OCI-LY3 (cell line): Measurements from ENCODE around the gene PTK6.

Experiments
- H2AFZ ChIP-seq: fragments of 200-600, 300-600 bp; shearing (Covaris generic); 2 replicates; pipeline ENCODE4 v1.6.0; 2014; ENCODE audit warnings: antibody characterized with exemption, low read depth, low read length
- H3K27ac ChIP-seq: fragments of 200-600, 300-600 bp; sonication (generic); 2 replicates; pipeline ENCODE4 v1.5.1; 2014; ENCODE audit warnings: mild to moderate bottlenecking, low read length, moderate library complexity, mixed read lengths
- H3K27me3 ChIP-seq: fragments of 200-600, 300-600 bp; sonication (generic); 2 replicates; pipeline ENCODE4 v1.6.1; 2014; ENCODE audit warnings: low read depth, low read length, mixed read lengths
- H3K36me3 ChIP-seq: fragments of 200-600, 300-600 bp; sonication (generic); replicated peaks from 2 replicates; pipeline ENCODE3; 2014; ENCODE audit warnings: low read depth, low read length, mixed read lengths
- H3K4me1 ChIP-seq: fragments of 300-600, 200-600 bp; sonication (generic); 2 replicates; pipeline ENCODE4 v1.6.1; 2014; ENCODE audit warnings: low read length, mixed read lengths
- H3K4me2 ChIP-seq: fragments of 200-600, 300-600 bp; sonication (generic); 2 replicates; pipeline ENCODE4 v1.6.1; 2014; ENCODE audit warnings: low read length, mixed read lengths
- H3K4me3 ChIP-seq: fragments of 300-600, 200-600 bp; sonication (generic); 2 replicates; pipeline ENCODE4 v1.5.1; 2014; ENCODE audit warnings: antibody characterized with exemption, mild to moderate bottlenecking, low read length, moderate library complexity
- H3K79me2 ChIP-seq: fragments of 300-600, 200-600 bp; shearing (Covaris generic); 2 replicates; pipeline ENCODE4 v1.6.1; 2014; ENCODE audit warnings: mild to moderate bottlenecking, low read length, mixed read lengths
- H3K9ac ChIP-seq: fragments of 300-600, 200-600 bp; shearing (Covaris generic); 2 replicates; pipeline ENCODE4 v1.6.0; 2014; ENCODE audit warnings: mild to moderate bottlenecking, low read length, moderate library complexity
- H3K9me3 ChIP-seq: fragments of 200-600, 300-600 bp; shearing (Covaris generic); 2 replicates; pipeline ENCODE4 v1.6.1; 2014; ENCODE audit warnings: low read length, mixed read lengths; ENCODE audit not compliant: insufficient read depth
- H4K20me1 ChIP-seq: fragments of 200-600, 300-600 bp; sonication (generic); 2 replicates; pipeline ENCODE4 v1.6.1; 2016; ENCODE audit warnings: low read length, mixed read lengths; ENCODE audit not compliant: insufficient read depth
- CTCF ChIP-seq: fragments of 200-600, 300-600 bp; sonication (generic); IDR thresholded peaks from 2 replicates; pipeline ENCODE4 v1.5.1; 2014; ENCODE audit warnings: antibody characterized with exemption, low read length, low read depth
- EZH2phosphoT487 ChIP-seq: fragments of 200-600 bp; shearing (Covaris generic); IDR thresholded peaks from 2 replicates; pipeline ENCODE4 v1.6.1; 2018; ENCODE audit warnings: antibody characterized with exemption, mixed run types, low read depth

The PTK6 gene

DNA sequence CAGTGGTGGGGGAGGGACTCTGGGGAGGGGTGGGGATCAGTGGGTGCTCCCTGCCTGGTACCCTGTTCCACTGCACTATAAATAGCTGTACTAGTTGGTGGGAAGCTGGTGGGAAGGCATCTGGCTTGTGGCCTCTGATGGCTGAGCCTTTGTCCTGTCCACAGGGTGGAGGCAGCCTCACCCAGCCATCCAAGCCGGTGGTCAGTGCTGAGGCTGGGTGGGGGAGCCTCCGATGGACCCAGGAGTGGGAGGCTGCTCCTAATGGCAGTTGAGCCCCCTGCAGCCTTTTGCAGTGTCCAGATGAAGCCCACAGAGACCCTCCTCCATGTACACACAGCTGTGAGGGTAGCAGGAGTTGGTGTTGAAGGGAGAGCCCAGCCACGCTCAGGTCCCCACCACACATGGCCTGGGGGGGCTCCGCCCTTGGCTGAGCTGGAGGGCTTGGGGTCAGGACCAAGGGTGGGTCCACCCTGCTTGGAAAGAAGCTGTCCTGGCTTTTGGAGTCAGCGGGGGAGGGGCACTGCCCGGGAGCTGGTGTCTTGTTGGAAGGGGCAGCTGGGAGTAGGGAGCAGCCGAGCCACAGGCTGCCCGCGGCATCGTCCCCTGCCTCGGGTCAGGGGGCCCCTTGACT is 14.1 kb downstream of the PTK6 start:
- no peak overlapping the region for H3K9ac ChIP-seq
- H3K4me1 ChIP-seq: no peaks in the 10 kb centered on the region
- no peak overlapping the region for H2AFZ ChIP-seq
- TF ChIP-seq EZH2phosphoT487: no peak
- no peak for TF ChIP-seq CTCF
- H3K36me3 ChIP-seq: no peaks in the 10 kb centered on the region
- H3K27me3 ChIP-seq: peaks cover 12% of the 10 kb centered on the region
- no peak overlapping the region for H3K4me3 ChIP-seq
- H3K79me2 ChIP-seq: no peaks in the 10 kb centered on the region
- H3K4me2 ChIP-seq: no peak overlapping the region
- no peak overlapping the region for H3K27ac ChIP-seq
- H3K9me3 ChIP-seq: peaks cover 4% of the 10 kb centered on the region; the same call in 1 of the 2 replicates
- H4K20me1 ChIP-seq: no peaks in the 10 kb centered on the region

DNA sequence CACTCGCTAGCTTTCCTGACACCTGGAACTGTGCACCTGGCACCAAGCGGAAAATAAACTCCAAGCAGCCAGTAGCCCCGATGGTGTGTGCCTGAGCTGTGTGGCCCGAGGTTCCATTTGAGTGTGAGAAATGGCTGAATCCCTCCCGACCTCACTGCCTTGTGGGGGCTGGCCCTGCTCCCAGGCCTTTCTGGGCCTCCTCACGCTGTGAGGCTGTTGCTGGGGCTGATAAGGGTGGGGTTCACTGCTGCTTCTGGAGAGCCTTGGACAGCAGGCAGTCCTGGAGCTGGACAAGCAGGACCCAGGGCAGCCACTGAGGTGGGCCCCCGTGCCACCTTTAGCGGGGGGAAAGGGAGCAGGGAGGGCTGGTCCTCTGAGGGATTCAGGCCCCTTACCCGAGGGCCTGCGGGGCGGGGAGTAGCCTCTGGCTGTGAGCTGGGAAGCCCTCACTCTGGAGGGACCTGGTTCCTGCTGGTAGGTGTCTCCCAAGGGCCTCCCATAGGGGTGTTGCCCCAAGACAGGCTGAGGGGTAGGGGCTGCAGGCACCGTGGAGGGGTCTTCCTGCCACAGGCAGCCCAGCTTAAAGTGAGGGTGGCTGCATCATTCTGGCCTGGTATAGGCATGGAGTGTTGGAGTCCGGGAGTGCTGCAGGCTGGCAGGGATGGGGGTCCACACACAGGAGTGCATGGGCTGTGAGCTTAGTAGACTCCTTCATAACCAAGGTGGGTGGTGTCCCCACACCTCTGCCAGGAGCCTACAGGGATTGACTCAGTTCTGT is 14.9 kb downstream of the PTK6 start:
- H3K9ac ChIP-seq: no peak overlapping the region
- no peak overlapping the region for H3K27ac ChIP-seq
- no peaks in the 10 kb centered on the region for H3K4me1 ChIP-seq
- H3K9me3 ChIP-seq: peaks cover 4% of the 10 kb centered on the region; the same call in 1 of the 2 replicates
- H3K27me3 ChIP-seq: peaks cover 4% of the 10 kb centered on the region
- TF ChIP-seq CTCF (no peak), EZH2phosphoT487 (no peak)
- H3K79me2 ChIP-seq: no peaks in the 10 kb centered on the region
- no peak overlapping the region for H2AFZ ChIP-seq
- no peaks in the 10 kb centered on the region for H3K36me3 ChIP-seq
- H3K4me2 ChIP-seq: no peak overlapping the region
- no peaks in the 10 kb centered on the region for H4K20me1 ChIP-seq
- H3K4me3 ChIP-seq: no peak overlapping the region

DNA sequence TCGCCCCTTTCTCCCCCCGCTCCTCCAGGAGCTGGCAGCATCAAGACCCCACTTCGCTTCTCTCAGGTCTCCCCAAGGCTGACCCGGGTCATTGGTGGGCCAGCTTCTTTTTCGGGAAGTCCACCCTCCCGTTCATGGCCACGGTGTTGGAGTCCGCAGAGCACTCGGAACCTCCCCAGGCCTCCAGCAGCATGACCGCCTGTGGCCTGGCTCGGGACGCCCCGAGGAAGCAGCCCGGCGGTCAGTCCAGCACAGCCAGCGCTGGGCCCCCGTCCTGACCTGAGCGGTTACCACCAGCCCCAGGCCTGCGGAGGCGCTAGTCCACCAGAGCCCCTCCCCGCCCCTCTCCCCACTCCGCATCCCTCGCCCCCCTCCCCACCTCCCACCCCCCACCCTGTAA is 15.6 kb downstream of the PTK6 start:
- Histone ChIP-seq H3K4me3 (no peak overlapping the region), H3K27ac (no peak overlapping the region), H3K27me3 (no peaks in the 10 kb centered on the region), H3K36me3 (no peaks in the 10 kb centered on the region), H4K20me1 (no peaks in the 10 kb centered on the region), H3K4me1 (no peaks in the 10 kb centered on the region), H3K4me2 (no peak overlapping the region), H3K9ac (no peak overlapping the region), H3K79me2 (no peaks in the 10 kb centered on the region), H3K9me3 (peaks cover 4% of the 10 kb centered on the region; the same call in 1 of the 2 replicates), H2AFZ (no peak overlapping the region)
- TF ChIP-seq EZH2phosphoT487 (no peak), CTCF (no peak)

GRCh38 chr20:63520934-63521601 is 16.1 kb downstream of the PTK6 start:
- no peak overlapping the region for H3K4me2 ChIP-seq
- TF ChIP-seq CTCF (no peak), EZH2phosphoT487 (no peak)
- H3K79me2 ChIP-seq: no peaks in the 10 kb centered on the region
- no peak overlapping the region for H3K9ac ChIP-seq
- H2AFZ ChIP-seq: no peak overlapping the region
- no peak overlapping the region for H3K27ac ChIP-seq
- no peaks in the 10 kb centered on the region for H4K20me1 ChIP-seq
- H3K27me3 ChIP-seq: no peaks in the 10 kb centered on the region
- H3K4me1 ChIP-seq: no peaks in the 10 kb centered on the region
- H3K4me3 ChIP-seq: no peak overlapping the region
- peaks cover 4% of the 10 kb centered on the region; the same call in 1 of the 2 replicates for H3K9me3 ChIP-seq
- H3K36me3 ChIP-seq: no peaks in the 10 kb centered on the region
